Measurements from ENCODE around the gene CSAD. TPM values are rescaled to one million over a fixed set of nuclear protein-coding genes. Genes with fewer than 3 reads are reported as not detected.
A peak's percentile ranks its signal among the peaks of the same experiment; 100 is the strongest.

The CSAD gene
- total RNA-seq, 1 experiment from 2014 or later, result 15.4 TPM

- Histone ChIP-seq H3K4me3 (ENCODE audit: low read depth in 2 of 2, low read length in 2 of 2) (peak overlapping the region; percentile 68 to 79), H3K9me3 (ENCODE audit: control insufficient read depth, insufficient read depth, low read depth, low read length) (no peaks in the 10 kb centered on the region), H3K27ac (ENCODE audit: low read length) (peak overlapping the region; percentile 84), H3K36me3 (ENCODE audit: control insufficient read depth, insufficient read depth, low read length) (no peaks in the 10 kb centered on the region), H3K4me1 (ENCODE audit: control insufficient read depth, insufficient read depth, low read length) (peaks cover 52% of the 10 kb centered on the region), H3K27me3 (ENCODE audit: control insufficient read depth, insufficient read depth, low read length) (no peaks in the 10 kb centered on the region)
- ATAC-seq, result no peak
- no peak for DNase-seq (ENCODE audit: low read depth, low spot score)
- intact Hi-C loops (cut with micrococcal nuclease; ENCODE audit: unreplicated experiment) (loop anchor here (5.0 kb wide), 1 partner anchor 34 kb away; a partner anchor contains a TSS), in situ Hi-C loops (cut with HindIII; ENCODE audit: low pct_unique_long_range_greater_than_20kb, low sequenced_read_pairs) (no loop called here)
- no TSS peak for BruUV-seq (replicated peaks)
- ChIA-PET CTCF (interaction anchor here (0.6 kb wide), 2 partner anchors 46 to 105 kb away, joined by 3 to 4 read pairs; no protein-coding TSS in a partner anchor), POLR2A (no interaction called here)
- TF ChIP-seq, protein P1, sequence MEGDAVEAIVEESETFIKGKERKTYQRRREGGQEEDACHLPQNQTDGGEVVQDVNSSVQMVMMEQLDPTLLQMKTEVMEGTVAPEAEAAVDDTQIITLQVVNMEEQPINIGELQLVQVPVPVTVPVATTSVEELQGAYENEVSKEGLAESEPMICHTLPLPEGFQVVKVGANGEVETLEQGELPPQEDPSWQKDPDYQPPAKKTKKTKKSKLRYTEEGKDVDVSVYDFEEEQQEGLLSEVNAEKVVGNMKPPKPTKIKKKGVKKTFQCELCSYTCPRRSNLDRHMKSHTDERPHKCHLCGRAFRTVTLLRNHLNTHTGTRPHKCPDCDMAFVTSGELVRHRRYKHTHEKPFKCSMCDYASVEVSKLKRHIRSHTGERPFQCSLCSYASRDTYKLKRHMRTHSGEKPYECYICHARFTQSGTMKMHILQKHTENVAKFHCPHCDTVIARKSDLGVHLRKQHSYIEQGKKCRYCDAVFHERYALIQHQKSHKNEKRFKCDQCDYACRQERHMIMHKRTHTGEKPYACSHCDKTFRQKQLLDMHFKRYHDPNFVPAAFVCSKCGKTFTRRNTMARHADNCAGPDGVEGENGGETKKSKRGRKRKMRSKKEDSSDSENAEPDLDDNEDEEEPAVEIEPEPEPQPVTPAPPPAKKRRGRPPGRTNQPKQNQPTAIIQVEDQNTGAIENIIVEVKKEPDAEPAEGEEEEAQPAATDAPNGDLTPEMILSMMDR (IDR thresholded peaks at IDR 0.05), result no peak
- TF ChIP-seq SIN3A (IDR thresholded peaks at IDR 0.05; ENCODE audit: borderline replicate concordance, insufficient read depth, low read depth, low read length), result no peak
- TF ChIP-seq TCF7L2 (IDR thresholded peaks at IDR 0.05; ENCODE audit: low read depth, low read length), result no peak
- TF ChIP-seq REST (IDR thresholded peaks at IDR 0.05; ENCODE audit: insufficient read depth in 1 of 2, low read depth in 2 of 2, low read length in 1 of 2), result no peak
- TF ChIP-seq POLR2AphosphoS5 (IDR thresholded peaks at IDR 0.05; ENCODE audit: low read depth, low read length), result no peak
Observed at GRCh38 chr12:53218551-53219291, 38.0 kb upstream of the CSAD start.

GRCh38 chr12:53217931-53218307 is 37.2 kb upstream of the CSAD start:
- no peaks in the 10 kb centered on the region for H3K9me3 ChIP-seq (ENCODE audit: control insufficient read depth, insufficient read depth, low read depth, low read length)
- ATAC-seq (no peak), DNase-seq (ENCODE audit: low read depth, low spot score) (no peak)
- H3K27ac ChIP-seq (ENCODE audit: low read length), result peak overlapping the region; percentile 73
- peaks cover 44% of the 10 kb centered on the region for H3K4me1 ChIP-seq (ENCODE audit: control insufficient read depth, insufficient read depth, low read length)
- H3K36me3 ChIP-seq (ENCODE audit: control insufficient read depth, insufficient read depth, low read length), result no peaks in the 10 kb centered on the region
- H3K4me3 ChIP-seq (ENCODE audit: low read depth in 2 of 2, low read length in 2 of 2), result peak overlapping the region; percentile 68 to 79; a peak in 3 of 4 replicates
- in situ Hi-C loops (cut with HindIII; ENCODE audit: low pct_unique_long_range_greater_than_20kb, low sequenced_read_pairs) (no loop called here), intact Hi-C loops (cut with micrococcal nuclease; ENCODE audit: unreplicated experiment) (loop anchor here (5.0 kb wide), 1 partner anchor 34 kb away; a partner anchor contains a TSS)
- BruUV-seq (replicated peaks), result TSS peak; percentile 11
- ChIA-PET CTCF (interaction anchor here (0.6 kb wide), 2 partner anchors 46 to 106 kb away, joined by 3 to 4 read pairs; no protein-coding TSS in a partner anchor), POLR2A (no interaction called here)
- H3K27me3 ChIP-seq (ENCODE audit: control insufficient read depth, insufficient read depth, low read length), result no peaks in the 10 kb centered on the region
- TF ChIP-seq, protein P1 (IDR thresholded peaks at IDR 0.05), result no peak
- TF ChIP-seq POLR2AphosphoS5 (IDR thresholded peaks at IDR 0.05; ENCODE audit: low read depth, low read length) (no peak), REST (IDR thresholded peaks at IDR 0.05; ENCODE audit: insufficient read depth in 1 of 2, low read depth in 2 of 2, low read length in 1 of 2) (no peak), TCF7L2 (IDR thresholded peaks at IDR 0.05; ENCODE audit: low read depth, low read length) (0 out of 2 replicates have a peak, but pooled peaks have one; percentile 29)
